NCI-H1694 (cell line): ENCODE results near the gene KIAA2012.
A peak's percentile ranks its signal among the peaks of the same experiment; 100 is the strongest.

Source experiments
- DNase-seq: peaks from one replicate; lab custom pipeline; 2025; lab: John Stamatoyannopoulos, UW

KIAA2012 gene

DNA sequence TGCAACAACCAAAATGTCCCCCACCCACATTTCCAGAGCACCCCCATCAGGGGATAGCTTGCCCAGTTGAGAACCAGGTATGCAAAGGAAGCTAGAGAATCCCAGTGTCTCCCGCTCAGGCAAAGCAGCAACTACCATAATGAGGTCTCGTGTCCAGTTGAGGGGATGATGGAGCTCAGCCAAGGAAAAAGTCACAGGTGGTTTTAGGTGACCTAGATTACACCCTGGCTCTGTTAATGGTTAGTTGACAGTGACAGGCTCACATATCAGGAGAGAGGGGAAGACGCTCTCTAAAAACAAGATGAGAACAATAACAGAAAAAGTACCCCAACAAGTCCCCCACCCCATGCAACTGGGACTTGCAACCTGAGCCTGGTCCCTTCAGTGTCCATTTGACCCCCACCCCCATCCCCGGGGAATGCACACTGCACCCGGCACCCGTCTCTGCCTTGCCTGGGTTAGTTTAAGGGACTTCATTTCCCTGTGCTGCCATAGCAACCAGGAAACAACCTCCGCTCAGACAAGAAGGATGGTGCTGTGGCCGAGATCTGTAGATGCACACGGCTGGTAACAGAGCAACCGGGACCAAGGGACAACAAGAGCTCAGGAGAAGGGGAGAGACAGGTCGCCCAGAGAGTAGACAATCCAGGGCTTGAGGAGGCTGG lies at the start of gene KIAA2012:
Gene KIAA2012 (plus strand): TSS at position 519 of the 665 bp plus-strand sequence. CDS start 373 bp downstream, outside the sequence.
- DNase-seq = no peak

DNA sequence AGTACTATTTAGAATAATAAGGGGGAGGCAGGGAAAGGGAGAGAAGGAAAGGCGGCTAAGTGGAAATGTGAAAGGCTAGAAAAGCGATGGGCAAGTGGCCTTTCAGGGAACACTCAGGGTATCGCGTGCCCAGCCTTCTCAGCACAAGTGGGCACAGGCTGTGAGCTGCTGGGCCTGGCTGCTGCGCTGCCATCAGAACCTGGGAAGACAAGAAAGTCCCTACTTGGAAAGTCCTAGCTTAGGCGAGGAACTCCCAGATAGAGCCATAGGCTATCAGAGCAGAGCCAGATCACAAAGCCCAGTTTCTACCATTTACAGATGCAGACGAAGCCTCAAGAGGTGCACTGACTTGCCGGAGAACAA lies 49.2 kb upstream of the KIAA2012 start:
- no peak for DNase-seq

DNA sequence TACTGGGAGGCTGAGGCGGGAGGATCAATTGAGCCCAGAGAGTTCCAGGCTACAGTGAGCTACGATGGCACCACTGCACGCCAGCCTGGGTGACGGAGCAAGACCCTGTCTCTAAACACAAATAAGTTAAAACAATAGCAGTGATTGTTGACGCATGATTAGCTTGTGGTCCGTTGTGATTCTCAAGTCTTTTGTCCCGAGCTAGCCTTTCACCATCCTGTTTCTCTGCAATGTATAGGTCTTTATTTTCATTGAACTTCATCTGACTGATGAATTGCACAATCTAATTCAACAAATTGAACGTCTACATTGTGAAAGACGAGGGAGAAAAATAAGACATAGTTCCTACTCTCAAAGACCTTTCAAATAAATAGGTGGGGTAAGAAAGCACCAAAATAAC lies 48.2 kb upstream of the KIAA2012 start:
- DNase-seq = no peak

DNA sequence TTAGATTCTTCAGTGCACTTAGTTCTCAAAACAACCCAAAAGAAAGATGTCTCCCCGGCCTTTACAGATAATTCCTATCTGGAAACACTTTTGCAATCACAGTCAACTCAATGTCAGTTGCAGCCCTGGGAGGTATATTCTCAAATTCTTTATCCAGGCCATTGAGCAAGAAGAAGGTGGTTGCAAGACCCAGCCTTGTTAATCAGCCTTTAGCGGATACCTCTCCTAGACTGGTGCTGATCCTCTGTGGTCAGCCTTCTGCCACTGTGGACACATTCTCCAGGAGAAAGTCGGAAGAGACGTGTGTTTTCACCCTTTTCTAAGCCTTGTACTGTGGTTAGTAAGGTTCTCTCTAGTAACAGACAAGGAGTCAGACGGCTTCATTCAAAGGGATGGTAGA lies 47.2 kb upstream of the KIAA2012 start:
- no peak for DNase-seq

DNA sequence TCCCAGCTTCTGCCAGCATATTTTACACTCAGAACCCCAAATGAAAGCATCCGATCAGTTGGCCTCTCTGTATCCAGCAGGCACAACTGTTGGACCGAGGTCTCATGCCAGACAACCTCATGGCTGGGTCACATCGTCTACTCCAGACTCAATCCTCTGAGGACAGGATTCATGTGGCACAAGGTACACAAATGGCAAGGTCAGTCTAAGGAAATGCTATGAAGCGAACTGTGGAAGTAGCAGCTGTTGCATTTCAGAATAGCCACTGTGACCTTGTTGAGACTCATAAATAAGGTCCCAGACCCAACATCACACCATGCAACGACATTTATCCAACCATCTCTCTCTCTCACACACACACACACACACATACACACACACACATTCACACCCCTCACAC lies 46.5 kb upstream of the KIAA2012 start:
- DNase-seq = no peak

DNA sequence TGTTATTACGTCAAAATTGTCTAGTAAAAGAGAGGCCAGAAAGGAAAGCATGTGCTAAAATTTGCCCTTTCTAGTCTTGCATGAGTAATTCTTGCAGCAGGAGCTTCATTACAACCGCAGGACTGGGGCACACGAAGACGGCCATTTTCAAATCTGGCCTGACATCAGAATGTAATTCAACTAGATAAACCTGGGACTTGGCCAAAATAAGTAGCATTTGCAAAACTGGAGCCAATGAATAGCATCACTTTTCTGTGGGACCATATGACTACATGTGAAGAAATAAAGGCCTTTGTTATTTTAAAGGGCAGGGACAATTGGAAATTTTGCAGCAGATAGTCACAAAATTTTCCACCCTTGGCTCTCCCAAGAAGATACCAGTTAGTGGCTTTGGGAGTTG lies 42.4 kb upstream of the KIAA2012 start:
- DNase-seq = no peak

DNA sequence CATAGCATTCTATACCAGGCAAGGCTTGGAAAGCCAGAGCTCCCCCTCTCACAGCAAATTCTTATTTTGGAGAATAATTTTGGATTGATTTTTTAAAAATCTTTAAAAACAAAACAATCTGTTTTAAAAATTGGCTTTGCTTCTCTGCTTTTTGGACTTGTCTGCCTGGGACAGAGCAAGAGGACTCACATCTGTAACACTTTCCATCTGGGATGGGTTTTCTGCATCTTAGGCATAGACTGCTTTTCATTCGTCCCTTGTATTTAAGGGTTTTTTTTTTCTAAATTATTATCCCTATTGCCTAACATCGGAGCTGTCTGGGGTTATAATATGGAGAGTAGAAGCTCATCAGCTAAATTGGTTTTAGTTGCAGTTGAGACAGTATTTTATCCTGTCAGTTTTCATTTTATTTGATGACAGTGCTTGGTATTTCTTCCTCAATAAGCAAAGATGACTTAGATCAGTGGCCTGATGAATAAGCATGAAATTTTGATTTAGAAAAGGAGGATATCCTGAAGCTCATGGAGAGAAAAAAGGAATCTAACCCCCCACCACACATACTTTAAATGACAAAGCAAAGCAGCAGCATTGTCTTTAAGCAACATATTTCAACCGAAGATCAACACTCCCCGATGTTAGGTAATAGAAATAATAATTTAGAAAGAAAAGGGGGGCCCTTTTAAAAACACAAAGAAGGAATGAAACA lies 41.7 kb upstream of the KIAA2012 start:
- DNase-seq = no peak

DNA sequence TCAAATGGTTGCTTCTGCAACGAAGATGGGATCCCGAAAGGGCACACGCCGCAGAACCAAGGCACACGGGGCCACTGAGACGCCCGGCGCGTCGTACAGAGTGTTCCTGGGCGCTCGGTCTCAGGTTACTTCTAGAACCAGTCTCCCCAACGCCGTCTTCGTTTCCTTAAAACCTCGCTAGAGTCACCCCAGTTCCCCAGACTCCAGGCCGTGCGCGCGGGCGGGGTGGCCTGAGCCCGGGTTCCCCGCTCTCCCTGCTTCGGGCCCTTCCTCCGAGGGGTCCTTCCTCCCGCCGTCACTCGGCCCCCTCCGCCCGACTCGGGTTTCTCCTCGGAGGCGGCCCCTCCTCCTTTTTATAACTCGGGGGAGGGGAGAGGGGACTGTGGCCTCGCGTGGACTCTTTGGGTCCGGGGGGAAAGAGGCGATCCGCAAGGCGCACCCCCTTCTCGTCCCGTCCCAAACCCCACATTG lies 40.2 kb upstream of the KIAA2012 start:
- DNase-seq = no peak

DNA sequence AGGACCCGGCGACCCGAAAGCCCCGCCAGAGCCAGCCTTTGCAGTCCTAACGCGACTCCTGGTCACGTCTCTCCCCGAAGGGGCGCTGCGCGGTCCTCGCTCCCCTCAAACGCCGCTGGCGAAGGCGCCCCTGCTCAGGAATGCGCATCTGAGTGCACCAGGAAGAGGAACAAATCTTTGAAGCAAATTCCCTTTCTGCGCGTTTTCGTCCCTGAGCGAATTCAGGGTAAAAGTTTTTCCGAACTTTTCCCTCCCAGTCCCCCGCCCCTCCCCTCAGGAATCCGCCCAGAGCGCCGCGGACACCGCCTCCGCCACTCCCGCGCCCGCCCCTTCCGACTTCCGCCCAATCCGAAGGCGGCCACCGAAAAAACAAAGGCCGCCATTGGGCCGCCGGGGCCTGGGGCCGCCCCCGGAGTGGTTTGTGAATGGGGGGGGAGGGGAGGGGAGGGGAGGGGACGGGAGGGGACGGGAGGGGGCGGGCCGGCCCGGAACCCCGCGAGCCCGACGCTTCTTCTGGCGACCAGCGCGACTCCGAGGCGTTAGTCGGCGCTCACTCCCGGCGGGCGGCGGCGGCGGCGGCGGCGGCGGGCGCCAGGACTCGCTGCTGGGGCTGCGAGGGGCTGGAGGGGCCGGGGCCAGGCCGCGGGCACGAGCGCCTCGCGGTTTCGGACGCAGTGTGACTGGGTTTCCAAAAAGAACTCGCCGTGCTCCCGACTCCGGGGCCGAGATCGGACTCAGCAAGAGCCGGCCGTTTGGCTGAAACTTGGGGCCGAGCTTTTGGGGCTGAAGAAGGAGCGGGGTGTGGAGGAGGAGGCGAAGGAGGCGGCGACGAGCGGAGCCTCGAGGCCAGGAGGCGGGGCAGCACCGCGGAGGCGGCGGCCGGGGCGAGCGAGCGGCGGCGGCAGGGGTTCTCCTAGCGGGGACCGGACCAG lies 39.5 kb upstream of the KIAA2012 start, which contains the start of gene FZD7:
Gene FZD7 (plus strand): TSS at position 539 of the 932 bp plus-strand sequence. CDS start 793 bp downstream, outside the sequence.
- peak; percentile 32 for DNase-seq

DNA sequence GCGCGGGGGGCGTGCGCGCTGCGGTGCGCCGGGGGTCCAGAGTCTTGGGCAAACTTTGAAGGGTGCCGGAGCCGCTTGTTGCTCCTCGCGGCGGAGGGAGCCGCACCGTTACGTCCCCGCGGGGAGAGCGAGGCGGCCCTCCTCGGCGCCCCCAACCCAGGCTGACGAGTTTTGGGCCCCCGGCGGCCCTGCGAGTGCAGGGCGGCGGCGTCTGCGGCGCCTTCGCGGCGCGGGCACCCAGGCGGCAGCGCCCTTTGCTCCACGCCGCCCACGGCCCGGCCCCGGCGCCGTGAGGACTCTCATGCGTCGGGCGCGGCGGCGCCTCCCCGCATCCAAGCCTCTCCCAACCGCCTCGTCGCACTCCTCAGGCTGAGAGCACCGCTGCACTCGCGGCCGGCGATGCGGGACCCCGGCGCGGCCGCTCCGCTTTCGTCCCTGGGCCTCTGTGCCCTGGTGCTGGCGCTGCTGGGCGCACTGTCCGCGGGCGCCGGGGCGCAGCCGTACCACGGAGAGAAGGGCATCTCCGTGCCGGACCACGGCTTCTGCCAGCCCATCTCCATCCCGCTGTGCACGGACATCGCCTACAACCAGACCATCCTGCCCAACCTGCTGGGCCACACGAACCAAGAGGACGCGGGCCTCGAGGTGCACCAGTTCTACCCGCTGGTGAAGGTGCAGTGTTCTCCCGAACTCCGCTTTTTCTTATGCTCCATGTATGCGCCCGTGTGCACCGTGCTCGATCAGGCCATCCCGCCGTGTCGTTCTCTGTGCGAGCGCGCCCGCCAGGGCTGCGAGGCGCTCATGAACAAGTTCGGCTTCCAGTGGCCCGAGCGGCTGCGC lies 38.6 kb upstream of the KIAA2012 start:
- no peak for DNase-seq

DNA sequence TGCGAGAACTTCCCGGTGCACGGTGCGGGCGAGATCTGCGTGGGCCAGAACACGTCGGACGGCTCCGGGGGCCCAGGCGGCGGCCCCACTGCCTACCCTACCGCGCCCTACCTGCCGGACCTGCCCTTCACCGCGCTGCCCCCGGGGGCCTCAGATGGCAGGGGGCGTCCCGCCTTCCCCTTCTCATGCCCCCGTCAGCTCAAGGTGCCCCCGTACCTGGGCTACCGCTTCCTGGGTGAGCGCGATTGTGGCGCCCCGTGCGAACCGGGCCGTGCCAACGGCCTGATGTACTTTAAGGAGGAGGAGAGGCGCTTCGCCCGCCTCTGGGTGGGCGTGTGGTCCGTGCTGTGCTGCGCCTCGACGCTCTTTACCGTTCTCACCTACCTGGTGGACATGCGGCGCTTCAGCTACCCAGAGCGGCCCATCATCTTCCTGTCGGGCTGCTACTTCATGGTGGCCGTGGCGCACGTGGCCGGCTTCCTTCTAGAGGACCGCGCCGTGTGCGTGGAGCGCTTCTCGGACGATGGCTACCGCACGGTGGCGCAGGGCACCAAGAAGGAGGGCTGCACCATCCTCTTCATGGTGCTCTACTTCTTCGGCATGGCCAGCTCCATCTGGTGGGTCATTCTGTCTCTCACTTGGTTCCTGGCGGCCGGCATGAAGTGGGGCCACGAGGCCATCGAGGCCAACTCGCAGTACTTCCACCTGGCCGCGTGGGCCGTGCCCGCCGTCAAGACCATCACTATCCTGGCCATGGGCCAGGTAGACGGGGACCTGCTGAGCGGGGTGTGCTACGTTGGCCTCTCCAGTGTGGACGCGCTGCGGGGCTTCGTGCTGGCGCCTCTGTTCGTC lies 37.7 kb upstream of the KIAA2012 start:
- DNase-seq = no peak

DNA sequence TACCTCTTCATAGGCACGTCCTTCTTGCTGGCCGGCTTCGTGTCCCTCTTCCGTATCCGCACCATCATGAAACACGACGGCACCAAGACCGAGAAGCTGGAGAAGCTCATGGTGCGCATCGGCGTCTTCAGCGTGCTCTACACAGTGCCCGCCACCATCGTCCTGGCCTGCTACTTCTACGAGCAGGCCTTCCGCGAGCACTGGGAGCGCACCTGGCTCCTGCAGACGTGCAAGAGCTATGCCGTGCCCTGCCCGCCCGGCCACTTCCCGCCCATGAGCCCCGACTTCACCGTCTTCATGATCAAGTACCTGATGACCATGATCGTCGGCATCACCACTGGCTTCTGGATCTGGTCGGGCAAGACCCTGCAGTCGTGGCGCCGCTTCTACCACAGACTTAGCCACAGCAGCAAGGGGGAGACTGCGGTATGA lies 37.1 kb upstream of the KIAA2012 start:
- no peak for DNase-seq

DNA sequence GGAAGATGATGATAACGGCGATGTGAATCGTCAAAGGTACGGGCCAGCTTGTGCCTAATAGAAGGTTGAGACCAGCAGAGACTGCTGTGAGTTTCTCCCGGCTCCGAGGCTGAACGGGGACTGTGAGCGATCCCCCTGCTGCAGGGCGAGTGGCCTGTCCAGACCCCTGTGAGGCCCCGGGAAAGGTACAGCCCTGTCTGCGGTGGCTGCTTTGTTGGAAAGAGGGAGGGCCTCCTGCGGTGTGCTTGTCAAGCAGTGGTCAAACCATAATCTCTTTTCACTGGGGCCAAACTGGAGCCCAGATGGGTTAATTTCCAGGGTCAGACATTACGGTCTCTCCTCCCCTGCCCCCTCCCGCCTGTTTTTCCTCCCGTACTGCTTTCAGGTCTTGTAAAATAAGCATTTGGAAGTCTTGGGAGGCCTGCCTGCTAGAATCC lies 36.4 kb upstream of the KIAA2012 start:
- no peak for DNase-seq

DNA sequence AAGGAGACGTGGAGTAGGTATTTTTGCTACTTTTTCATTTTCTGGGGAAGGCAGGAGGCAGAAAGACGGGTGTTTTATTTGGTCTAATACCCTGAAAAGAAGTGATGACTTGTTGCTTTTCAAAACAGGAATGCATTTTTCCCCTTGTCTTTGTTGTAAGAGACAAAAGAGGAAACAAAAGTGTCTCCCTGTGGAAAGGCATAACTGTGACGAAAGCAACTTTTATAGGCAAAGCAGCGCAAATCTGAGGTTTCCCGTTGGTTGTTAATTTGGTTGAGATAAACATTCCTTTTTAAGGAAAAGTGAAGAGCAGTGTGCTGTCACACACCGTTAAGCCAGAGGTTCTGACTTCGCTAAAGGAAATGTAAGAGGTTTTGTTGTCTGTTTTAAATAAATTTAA lies 36.0 kb upstream of the KIAA2012 start:
- DNase-seq = no peak

DNA sequence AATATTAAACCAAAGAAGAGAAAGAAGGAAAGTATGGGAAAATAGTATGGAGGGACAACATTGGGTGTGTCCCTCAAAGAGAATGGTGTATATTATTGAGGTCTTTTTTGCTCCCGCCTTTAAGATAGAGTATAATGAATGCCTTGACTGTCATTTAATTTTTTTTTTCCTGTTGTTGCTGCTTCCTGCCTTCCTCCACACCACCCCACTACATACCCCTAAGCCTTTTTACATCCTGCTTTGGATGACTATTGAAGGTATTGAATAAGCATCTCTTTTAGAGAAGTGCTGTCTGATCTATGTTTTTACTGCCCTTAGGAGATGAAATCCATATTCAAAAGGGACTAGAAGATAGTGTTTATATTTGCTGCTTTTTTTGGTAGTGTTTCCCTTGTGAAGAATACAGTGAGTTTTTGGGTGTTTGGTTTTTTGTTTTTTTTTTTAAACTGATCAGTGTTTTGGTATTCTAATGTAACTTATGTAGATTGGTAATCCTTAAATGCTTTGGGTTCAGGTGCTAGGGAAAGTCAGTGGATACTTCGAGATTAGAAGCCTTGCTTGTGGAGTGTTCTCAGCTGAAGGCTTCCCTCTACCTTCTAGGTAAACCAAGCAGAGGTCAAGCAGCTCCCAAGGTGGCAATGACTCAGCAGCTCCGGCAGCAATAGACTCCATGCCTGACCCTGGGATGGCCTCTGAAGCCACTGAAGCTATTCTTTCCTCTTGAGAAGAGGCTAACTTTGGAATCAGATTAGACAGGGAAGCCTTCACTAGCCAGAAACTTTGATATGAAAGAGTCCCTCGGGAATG lies 34.4 kb upstream of the KIAA2012 start:
- no peak for DNase-seq

DNA sequence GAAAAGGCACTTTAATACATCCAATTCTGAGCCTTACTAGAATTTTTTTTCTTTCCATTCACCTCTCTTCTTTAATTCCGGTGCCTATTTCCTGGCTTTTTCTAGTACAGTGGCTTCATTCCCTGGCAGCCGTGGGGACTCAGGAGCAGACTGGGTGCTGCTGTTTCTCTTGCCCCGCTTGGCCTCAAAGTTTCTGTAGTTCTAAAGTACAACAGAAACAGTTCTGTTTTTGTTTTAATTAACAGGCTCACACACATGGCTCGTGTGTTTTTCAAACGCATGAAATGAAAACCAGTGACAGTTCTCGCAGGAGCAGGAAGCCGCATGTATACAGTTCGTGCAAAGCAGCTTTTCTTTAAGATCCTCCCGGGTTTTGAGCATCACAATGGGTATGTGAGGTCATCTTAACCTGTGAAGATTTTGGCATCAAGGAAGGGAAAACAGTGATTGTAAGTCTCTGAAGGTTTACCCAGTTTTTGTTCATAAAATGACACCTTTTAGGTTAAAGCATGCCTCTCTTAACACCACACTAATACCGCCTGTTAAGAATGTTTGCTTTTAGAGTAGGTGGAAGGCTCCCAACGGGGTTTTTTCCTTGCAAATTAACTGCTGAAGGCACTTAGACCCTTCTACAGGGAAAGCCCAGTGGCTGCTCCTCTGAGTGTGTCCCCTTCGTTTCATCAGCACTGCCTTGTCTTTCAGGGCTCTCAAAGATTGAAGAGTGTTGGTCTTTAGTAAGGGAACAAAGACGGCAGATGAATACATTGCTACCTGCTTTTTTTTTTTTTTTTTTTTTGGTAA lies 33.6 kb upstream of the KIAA2012 start:
- no peak for DNase-seq

DNA sequence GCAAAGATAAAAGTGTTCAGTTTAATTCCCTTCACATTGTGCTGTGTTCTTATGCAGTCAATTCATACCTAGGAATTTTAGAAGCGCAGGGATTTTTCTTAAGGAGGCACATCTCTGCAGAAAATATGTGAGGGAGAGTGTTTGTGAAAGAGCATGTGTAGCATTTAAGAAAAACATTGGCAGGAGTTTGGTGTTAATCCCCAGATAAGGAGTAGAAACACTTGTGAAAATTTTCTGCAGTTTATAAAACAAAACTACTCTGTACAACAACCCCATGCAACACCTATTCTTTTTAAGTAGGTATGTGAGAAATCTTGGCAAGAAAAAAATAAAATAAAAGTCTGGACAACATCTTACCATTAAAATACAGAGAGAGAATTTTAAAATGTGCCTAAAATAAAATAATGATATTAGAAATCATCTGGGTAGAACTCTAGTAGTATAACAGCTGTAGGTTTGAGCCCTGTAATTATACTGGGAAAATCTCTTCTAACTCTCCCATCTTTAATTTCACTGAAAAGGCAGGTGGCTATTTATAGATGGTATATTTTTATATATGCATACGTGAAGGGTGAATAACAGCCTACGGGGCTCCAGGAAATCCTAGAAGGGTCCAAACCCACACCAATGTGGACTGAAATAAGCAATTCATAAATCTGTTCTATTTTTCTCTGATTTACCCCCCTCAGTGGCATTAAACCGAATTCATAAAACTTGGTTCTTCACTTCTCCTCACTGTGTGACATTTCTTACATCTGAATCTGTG lies 32.8 kb upstream of the KIAA2012 start:
- DNase-seq = no peak

DNA sequence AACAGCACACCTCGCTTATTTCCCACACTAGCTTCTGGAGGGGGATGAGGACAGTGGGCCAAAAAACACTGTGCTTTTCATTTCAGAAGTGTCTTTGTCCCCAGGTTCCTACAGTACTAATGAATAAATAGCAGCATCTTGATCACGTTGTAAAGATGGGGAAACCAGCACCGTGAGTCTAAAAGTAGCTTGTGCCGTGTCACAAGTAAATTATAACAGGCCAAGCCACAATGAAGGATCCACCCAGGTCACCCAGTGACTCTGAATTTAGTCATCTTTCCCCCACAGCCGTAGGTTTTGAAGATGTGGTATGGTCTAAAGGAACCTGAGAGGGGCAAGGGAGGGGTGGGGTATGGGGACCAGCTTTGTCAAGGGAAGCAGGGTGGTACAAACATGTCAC lies 30.6 kb upstream of the KIAA2012 start:
- DNase-seq = no peak
